GM12878 (cell line): Measurements from ENCODE around the gene SACM1L. TPM values are rescaled to one million over a fixed set of nuclear protein-coding genes. Genes with fewer than 3 reads are reported as not detected.

Source experiments
- ATAC-seq: fragments of 200-7000 bp; cut with Tn5 transposase; 3 replicates; pipeline ENCODE4 v1.9.1; 2020; ENCODE audit warnings: mild to moderate bottlenecking, moderate library complexity
- BruUV-seq: library from RNA; stranded (reverse); fragments of 400-500 nt; replicated peaks from 2 replicates; lab custom pipeline; 2021; lab: Mats Ljungman, UMichigan
- CTCF ChIA-PET: fragments of 300-600 bp; sonication (Branson Sonifier 250); formaldehyde crosslinking; extraction: SDS; loops from one replicate; lab custom pipeline; 2021; ENCODE audit warnings: inconsistent platforms; lab: Yijun Ruan, JAX
- POLR2A ChIA-PET: fragments of 350-600 bp; formaldehyde crosslinking; extraction: SDS; loops from one replicate; lab custom pipeline; 2021; ENCODE audit warnings: inconsistent platforms; lab: Charles Lee
- RAD21 ChIA-PET: fragments of 300-600 bp; sonication (Branson Sonifier 250); formaldehyde crosslinking; loops from one replicate; lab custom pipeline; 2023; ENCODE audit warnings: antibody characterized with exemption; ENCODE audit not compliant: unreplicated experiment; lab: Charles Lee
- SMC1A ChIA-PET: fragments of 300-600 bp; sonication (Branson Sonifier 250); formaldehyde crosslinking; loops from one replicate; lab custom pipeline; 2023; ENCODE audit not compliant: unreplicated experiment, uncharacterized antibody; lab: Charles Lee
- DNase-seq: peaks from one replicate; pipeline ENCODE4 v3.0.0-alpha.2; 2011; ENCODE audit warnings: low read depth, low spot score
- FAIRE-seq: peaks from 3 replicates; lab custom pipeline; 2011; peaks lifted over from hg19 to GRCh38; lab: Jason Lieb, UNC
- H2AFZ ChIP-seq: 2 replicates; pipeline ENCODE4 v1.6.0; 2011; ENCODE audit warnings: low read depth, low read length, control low read depth; ENCODE audit not compliant: control insufficient read depth
- H3K27ac ChIP-seq: 2 replicates; pipeline ENCODE4 v1.5.1; 2011; ENCODE audit warnings: control low read depth; ENCODE audit not compliant: control insufficient read depth, insufficient read depth
- H3K27me3 ChIP-seq, 2 experiments: replicated peaks in 1 of 2; 2 replicates each; pipeline versions ENCODE4 v1.6.0 to v1.6.1; 2011; ENCODE audit warnings: low read length in 1 of 2; ENCODE audit not compliant: control insufficient read depth in 2 of 2, insufficient read depth in 2 of 2
- H3K36me3 ChIP-seq, 2 experiments: 2 replicates each; pipeline ENCODE4 v1.5.1; 2011; ENCODE audit warnings: low read length in 1 of 2; ENCODE audit not compliant: control insufficient read depth in 2 of 2, insufficient read depth in 2 of 2
- H3K4me1 ChIP-seq: 2 replicates; pipeline ENCODE4 v1.6.1; 2011; ENCODE audit warnings: mild to moderate bottlenecking, low read length, moderate library complexity, mixed read lengths; ENCODE audit not compliant: control insufficient read depth, insufficient read depth
- H3K4me2 ChIP-seq: 2 replicates; pipeline ENCODE4 v1.6.0; 2011; ENCODE audit warnings: control low read depth; ENCODE audit not compliant: control insufficient read depth, insufficient read depth
- H3K4me3 ChIP-seq: fragments of 200-600 bp; sonication (generic); 2 replicates; pipeline ENCODE4 v1.5.1; 2016
- H3K79me2 ChIP-seq: 2 replicates; pipeline ENCODE4 v1.6.0; 2011; ENCODE audit warnings: low read length; ENCODE audit not compliant: control insufficient read depth, insufficient read depth
- H3K9ac ChIP-seq: 2 replicates; pipeline ENCODE4 v1.8.0; 2011; ENCODE audit warnings: low read length, control low read depth, mixed read lengths; ENCODE audit not compliant: control insufficient read depth, insufficient read depth
- H3K9me3 ChIP-seq: replicated peaks from 3 replicates; pipeline ENCODE4 v1.5.1; 2011; ENCODE audit warnings: mild to moderate bottlenecking, low read length; ENCODE audit not compliant: control insufficient read depth, insufficient read depth
- H4K20me1 ChIP-seq: 2 replicates; pipeline ENCODE4 v1.6.0; 2011; ENCODE audit not compliant: control insufficient read depth, insufficient read depth
- HSF1 ChIP-seq: fragments of 150-350 bp; IDR thresholded peaks from 2 replicates; pipeline ENCODE4 v1.6.1; 2014; ENCODE audit warnings: mild to moderate bottlenecking, low read depth, low read length
- POLR2A ChIP-seq: IDR thresholded peaks from 2 replicates; pipeline ENCODE4 v1.6.1; 2011; ENCODE audit warnings: low read depth, mild to moderate bottlenecking, low read length
- SIN3A ChIP-seq: IDR thresholded peaks from 2 replicates; pipeline ENCODE4 v1.6.1; 2012; ENCODE audit warnings: low read depth, low read length, improper control_type of control experiment
- WGBS: methylation state at CpG from one replicate; pipeline ENCODE4 v1.1.6; 2016; ENCODE audit warnings: low lambda C conversion rate; ENCODE audit not compliant: insufficient replicate concordance, insufficient coverage; ENCODE audit errors: missing lambda C conversion rate; 5-methylcytosine and 5-hydroxymethylcytosine counted together
- in situ Hi-C: fragments of 300-500 bp; cut with MboI; formaldehyde crosslinking; loops from 9 replicates; pipeline ENCODE4 v1.14.3; 2018; ENCODE audit warnings: mixed read lengths
- intact Hi-C: fragments of 100-400 bp; cut with micrococcal nuclease; formaldehyde crosslinking; loops from one replicate; pipeline ENCODE4 v1.14.2; 2022; ENCODE audit not compliant: unreplicated experiment
- polyA plus RNA-seq, 11 experiments: library from polyadenylated mRNA; depleted of rRNA in 4 of 11; unstranded in 6 of 11; stranded (reverse) in 5 of 11; fragments of >200 nt; fragmentation: Nextera tagmentation in 4 of 11; fragmentation: Illumina TruSeq in 1 of 11; extraction: Ambion mirVana in 4 of 11; extraction: Trizol in 1 of 11; gene quantifications; 1 replicate in 1 of 11; 2 replicates in 10 of 11; pipeline versions ENCODE4 v1.2.1 to v1.2.3, GENCODE V29; 2011 to 2016; ENCODE audit warnings: inconsistent platforms in 2 of 11, missing spikeins in 2 of 11, low read depth in 1 of 11
- total RNA-seq, 4 experiments: library from RNA; depleted of rRNA in 3 of 4; stranded (reverse); fragments of >200 nt in 3 of 4; fragmentation: Illumina TruSeq in 1 of 4; extraction: Trizol in 1 of 4; gene quantifications; 2 replicates each; pipeline versions ENCODE4 v1.2.1 to v1.2.3, GENCODE V29; 2013 to 2021

The SACM1L gene
- total and polyA plus RNA-seq, 10 of the 15 experiments (the other 5 are each of a cell fraction or from before 2014, with no cell fraction given) = 16.5 to 48.3 (median 28.9) TPM

DNA sequence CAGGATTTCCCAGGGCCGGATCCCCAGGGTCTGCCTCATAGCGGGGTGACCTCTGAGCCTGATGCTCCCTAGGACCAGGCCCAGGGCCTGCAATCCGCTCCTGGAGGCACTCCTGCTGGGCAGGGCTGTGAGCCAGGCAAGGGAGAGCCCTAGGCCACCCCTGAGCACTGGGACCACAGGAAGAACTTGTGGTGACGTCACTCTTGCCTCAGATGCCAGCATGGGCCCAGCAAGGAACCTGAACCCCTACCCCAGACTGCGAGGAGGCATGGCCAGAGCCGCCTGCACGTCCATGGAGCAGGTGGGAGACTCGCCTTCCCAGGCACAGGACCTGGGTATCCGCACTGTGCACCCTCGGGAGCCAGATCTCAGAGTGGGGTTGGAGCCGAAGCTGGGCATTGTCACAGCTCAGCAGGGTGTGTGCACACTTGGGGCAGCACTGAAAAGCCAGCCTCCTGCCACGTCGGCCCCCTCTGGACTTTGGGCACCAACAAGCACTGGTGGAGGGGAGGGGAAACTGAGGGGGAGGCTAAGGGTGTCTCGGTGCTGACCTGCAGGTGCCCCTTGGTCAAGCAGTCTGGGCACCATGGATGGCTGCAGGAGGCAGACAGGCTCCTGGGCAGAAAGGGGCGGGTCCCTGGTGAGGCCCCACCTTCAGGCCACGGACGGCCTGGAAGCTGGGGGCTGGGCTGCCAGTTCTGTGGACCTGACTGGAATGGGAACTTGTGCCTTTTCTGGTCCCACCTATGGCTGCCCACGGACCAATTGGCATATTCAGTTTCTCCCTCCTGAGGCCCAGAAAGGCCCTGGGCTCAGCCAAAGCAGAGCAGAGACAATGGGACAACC is 57.8 kb downstream of the SACM1L start:
- RAD21 ChIA-PET = interaction anchor here (0.6 to 1.1 kb wide), 2 partner anchors 329 to 510 kb away, joined by 3 read pairs; no protein-coding TSS in a partner anchor

More for the DNA sequence above, 57.8 kb downstream of the SACM1L start:
- peaks cover 10 to 18% of the 10 kb centered on the region in 2 experiments for H3K36me3 ChIP-seq
- H3K4me1 ChIP-seq = no peaks in the 10 kb centered on the region
- H3K27ac ChIP-seq = no peak overlapping the region
- DNase-seq (no peak), ATAC-seq (no peak), FAIRE-seq (no peak)
- in situ Hi-C loops (no loop called here), intact Hi-C loops (no loop called here)
- ChIA-PET SMC1A (no interaction called here), CTCF (interaction anchor here (0.7 kb wide), 1 partner anchor 159 kb away, joined by 3 read pairs; no protein-coding TSS in a partner anchor), POLR2A (interaction anchor here (0.9 kb wide), 1 partner anchor 42 kb away, joined by 5 read pairs; no protein-coding TSS in a partner anchor)
- no peaks in the 10 kb centered on the region for H4K20me1 ChIP-seq
- no peaks in the 10 kb centered on the region; the same call in 2 of the 3 replicates for H3K9me3 ChIP-seq
- H3K4me3 ChIP-seq = no peak overlapping the region
- no peak for TF ChIP-seq HSF1
- TF ChIP-seq POLR2A = peak; percentile 60
- TF ChIP-seq SIN3A = no peak
- no peak overlapping the region for H3K9ac ChIP-seq
- no peaks in the 10 kb centered on the region for H3K27me3 ChIP-seq
- H2AFZ ChIP-seq = no peak overlapping the region
- over 99% methylated on average over 18 of the region's 18 CpGs for WGBS
- no TSS peak for BruUV-seq
- no peak overlapping the region for H3K4me2 ChIP-seq
- no peaks in the 10 kb centered on the region for H3K79me2 ChIP-seq
